Lower lobe of right lung (tissue), 2 donors: ENCODE results near the gene ZNRF1. TPM values are rescaled to one million over a fixed set of nuclear protein-coding genes. Genes with fewer than 3 reads are reported as not detected.

Source experiments
- ATAC-seq, 2 donors: fragments of 200-7000 bp; cut with Tn5 transposase; one replicate each; pipeline ENCODE4 v1.9.1; 2020 to 2022; ENCODE audit warnings: mild to moderate bottlenecking in 2 of 2, moderate library complexity in 2 of 2
- DNase-seq: peaks from one replicate; pipeline ENCODE4 v3.0.0-alpha.2; 2020
- H3K27ac ChIP-seq: fragments of 200-600 bp; one replicate; pipeline ENCODE4 v1.8.0; 2022
- H3K27me3 ChIP-seq: fragments of 200-600 bp; one replicate; pipeline ENCODE4 v1.8.0; 2022; ENCODE audit warnings: low read depth
- H3K36me3 ChIP-seq: fragments of 200-600 bp; one replicate; pipeline ENCODE4 v1.8.0; 2022; ENCODE audit warnings: mild to moderate bottlenecking
- H3K4me1 ChIP-seq: fragments of 200-600 bp; one replicate; pipeline ENCODE4 v1.8.0; 2022
- H3K4me3 ChIP-seq: fragments of 200-600 bp; one replicate; pipeline ENCODE4 v1.8.0; 2022; ENCODE audit warnings: mild to moderate bottlenecking
- H3K9me3 ChIP-seq: fragments of 200-600 bp; one replicate; pipeline ENCODE4 v1.8.0; 2022
- intact Hi-C: fragments of 100-400 bp; cut with DNase I; formaldehyde crosslinking; loops from one replicate; pipeline ENCODE4 v1.11.0; 2022
- total RNA-seq: library from RNA; stranded (reverse); fragmentation: NEBNext Ultra II Directional; extraction: Animal tissue kit (Norgen Biotek cat#: 25700); gene quantifications from one replicate; pipeline ENCODE4 v1.2.1, GENCODE V29; 2021
- TF ChIP-seq, protein P1 (sequence below): fragments of 200-600 bp; IDR thresholded peaks from one replicate; pipeline ENCODE4 v1.8.0; 2022; ENCODE audit warnings: antibody characterized with exemption, mild to moderate bottlenecking
- donor health status: DM: no; HTN: yes; CAD: no; lungs with severe emphysema.

Gene ZNRF1
- total RNA-seq, 1 donor from 2014 or later, result 23.5 TPM

DNA sequence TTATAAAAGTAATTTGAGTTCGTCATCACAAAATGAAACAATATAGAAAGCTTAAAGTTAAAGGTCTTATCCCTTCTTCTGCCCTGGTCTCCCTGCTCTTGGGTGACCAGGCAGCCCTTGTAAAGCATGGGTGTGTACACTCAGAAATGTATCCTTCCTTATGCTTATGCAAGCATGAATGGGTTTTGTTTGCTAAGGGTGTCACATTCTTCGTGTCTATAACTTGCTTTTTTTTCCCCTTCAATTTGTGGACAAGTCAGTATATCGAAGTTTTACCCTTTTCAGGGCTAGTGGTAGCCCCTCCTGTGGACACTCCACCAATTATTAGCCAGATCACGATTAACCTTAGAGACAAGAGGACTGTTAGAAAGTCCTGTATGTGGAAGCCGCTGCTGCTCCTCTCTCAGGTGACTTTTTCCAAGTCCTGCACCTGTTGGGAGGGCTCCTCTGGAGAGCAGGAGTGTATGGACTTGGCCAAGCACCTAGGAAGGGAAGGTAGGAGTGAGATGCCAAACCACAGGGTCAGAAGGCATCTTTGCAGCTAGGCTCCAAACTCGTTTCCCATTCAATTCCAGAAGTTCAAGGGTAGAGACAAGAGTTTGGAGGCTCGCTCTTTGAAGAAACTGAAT, 66.8 kb downstream of the ZNRF1 start:
- Histone ChIP-seq H3K27ac (peak overlapping the region; percentile 87), H3K4me3 (no peak overlapping the region), H3K9me3 (no peaks in the 10 kb centered on the region), H3K36me3 (no peaks in the 10 kb centered on the region), H3K4me1 (peaks cover 60% of the 10 kb centered on the region), H3K27me3 (no peaks in the 10 kb centered on the region)
- DNase-seq (no peak), ATAC-seq (peak; percentile 82 to 85)
- TF ChIP-seq, protein P1, sequence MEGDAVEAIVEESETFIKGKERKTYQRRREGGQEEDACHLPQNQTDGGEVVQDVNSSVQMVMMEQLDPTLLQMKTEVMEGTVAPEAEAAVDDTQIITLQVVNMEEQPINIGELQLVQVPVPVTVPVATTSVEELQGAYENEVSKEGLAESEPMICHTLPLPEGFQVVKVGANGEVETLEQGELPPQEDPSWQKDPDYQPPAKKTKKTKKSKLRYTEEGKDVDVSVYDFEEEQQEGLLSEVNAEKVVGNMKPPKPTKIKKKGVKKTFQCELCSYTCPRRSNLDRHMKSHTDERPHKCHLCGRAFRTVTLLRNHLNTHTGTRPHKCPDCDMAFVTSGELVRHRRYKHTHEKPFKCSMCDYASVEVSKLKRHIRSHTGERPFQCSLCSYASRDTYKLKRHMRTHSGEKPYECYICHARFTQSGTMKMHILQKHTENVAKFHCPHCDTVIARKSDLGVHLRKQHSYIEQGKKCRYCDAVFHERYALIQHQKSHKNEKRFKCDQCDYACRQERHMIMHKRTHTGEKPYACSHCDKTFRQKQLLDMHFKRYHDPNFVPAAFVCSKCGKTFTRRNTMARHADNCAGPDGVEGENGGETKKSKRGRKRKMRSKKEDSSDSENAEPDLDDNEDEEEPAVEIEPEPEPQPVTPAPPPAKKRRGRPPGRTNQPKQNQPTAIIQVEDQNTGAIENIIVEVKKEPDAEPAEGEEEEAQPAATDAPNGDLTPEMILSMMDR, result no peak
- intact Hi-C loops, result no loop called here

DNA sequence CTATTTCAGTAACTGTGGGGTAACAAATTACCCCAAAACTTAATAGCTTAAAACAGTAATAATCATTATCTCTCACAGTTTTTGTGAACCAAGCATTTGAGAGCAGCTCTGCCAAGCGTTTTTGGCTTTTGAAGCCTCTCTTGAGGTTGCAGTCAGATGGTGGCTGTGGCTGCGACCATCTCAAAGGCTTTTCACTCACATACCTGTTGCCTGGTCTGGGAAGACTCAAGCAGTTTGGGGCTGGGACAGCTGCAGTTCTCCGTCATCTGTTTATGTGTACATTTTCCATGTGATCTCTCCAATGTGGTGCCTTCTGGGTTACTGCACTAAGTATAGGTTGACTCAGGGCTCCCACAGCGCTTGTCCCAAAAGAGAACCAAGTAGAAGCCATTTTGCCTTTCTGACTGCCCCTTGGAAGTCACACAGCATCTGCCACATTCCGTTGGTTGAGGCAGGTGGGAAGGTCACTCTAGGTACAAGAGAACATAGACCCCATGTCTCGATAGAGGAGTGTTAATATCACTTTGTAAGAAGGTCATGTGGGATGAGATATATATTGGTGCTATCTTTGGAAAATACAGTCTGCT, 68.1 kb downstream of the ZNRF1 start:
- ATAC-seq (no peak), DNase-seq (no peak)
- Histone ChIP-seq H3K27ac (no peak overlapping the region), H3K9me3 (no peaks in the 10 kb centered on the region), H3K36me3 (no peaks in the 10 kb centered on the region), H3K4me3 (no peak overlapping the region), H3K27me3 (no peaks in the 10 kb centered on the region), H3K4me1 (peaks cover 48% of the 10 kb centered on the region)
- intact Hi-C loops, result no loop called here
- TF ChIP-seq, protein P1, result no peak

DNA sequence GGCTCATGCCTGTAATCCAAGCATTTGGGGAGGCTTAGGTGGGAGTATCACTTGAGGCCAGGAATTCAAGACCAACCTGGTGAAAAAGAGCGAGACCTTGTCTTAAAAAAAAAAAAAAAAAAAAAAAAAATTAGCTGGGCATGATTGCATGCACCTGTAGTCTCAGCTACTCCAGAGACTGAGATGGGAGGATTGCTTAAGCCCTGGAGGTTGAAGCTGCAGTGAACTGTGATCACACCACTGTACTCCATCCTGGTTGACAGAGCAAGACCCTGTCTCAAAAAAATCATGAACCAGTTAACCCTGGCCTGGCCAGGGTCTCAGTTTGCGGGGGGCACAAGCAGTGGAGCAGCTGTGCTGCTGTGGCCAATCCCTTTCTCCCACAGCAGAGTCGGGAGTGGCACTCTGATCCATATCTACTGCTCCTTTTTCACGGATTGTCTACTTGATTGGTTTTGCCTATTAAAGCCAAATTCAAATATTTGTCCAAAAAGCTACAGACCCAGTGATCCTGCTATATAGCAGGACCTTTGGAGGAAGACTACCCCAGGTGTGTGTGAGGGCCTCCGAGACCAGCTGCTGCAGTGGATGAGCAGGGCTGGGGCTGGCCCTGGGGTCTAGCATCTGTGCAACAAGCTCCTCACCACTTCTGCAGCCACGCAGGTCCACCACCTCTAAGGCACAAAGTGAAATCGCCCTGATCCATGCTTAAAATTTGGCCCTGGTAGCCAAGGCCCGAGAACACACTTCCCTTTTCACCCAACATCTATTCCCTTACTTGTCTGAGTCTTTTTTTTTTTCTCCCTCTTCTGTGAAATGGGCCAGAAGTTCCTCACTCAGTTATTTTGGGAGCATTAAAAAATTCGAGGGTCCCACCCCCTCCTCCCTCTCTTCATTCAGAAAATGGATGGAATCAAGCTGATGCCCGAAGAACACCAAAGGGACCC, 69.5 kb downstream of the ZNRF1 start:
- ATAC-seq, result no peak
- no peaks in the 10 kb centered on the region for H3K27me3 ChIP-seq
- intact Hi-C loops, result no loop called here
- H3K27ac ChIP-seq, result no peak overlapping the region
- no peaks in the 10 kb centered on the region for H3K9me3 ChIP-seq
- no peak for DNase-seq
- H3K36me3 ChIP-seq, result no peaks in the 10 kb centered on the region
- peaks cover 34% of the 10 kb centered on the region for H3K4me1 ChIP-seq
- no peak overlapping the region for H3K4me3 ChIP-seq
- TF ChIP-seq, protein P1, result no peak

DNA sequence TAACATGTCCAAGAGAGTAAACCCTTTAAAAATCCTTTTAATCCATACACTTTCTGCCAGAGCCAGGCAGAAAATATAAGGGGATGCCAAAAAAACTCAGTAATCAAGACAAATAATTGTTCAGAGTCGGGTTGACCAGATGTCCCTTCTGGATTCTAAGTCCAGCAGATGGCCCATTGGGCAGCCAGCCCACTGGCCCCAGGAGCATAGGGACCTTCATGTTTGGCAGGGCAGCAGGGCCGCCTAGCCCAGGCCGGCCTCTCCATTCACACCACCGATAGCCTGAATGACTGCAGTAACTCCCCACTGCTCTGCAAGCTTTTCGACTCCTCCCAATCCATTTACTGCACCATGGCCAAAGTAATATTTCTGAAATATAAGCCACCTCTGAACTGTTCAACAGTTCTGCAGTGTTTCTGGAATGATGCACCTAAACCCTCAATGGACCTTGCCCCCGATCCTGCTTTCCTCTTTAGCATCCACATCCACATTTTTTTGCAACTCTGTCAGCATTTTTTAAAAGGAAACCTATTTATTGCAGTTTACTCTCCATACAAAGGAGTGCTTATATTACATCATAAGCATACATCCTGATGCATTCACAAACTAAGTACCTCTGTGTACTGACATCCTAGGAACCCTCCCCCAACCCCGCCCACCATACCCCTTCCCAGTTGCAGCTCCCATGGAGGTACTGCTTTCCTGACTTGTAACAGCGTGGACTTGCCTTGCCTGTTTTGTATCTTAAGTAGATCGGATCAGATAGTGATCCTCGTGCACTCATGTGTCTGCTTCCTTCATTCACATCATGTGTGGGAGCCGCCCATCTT, 71.4 kb downstream of the ZNRF1 start:
- no peak overlapping the region for H3K4me3 ChIP-seq
- intact Hi-C loops, result no loop called here
- DNase-seq (no peak), ATAC-seq (no peak)
- TF ChIP-seq, protein P1, result no peak
- no peaks in the 10 kb centered on the region for H3K36me3 ChIP-seq
- H3K9me3 ChIP-seq, result no peaks in the 10 kb centered on the region
- H3K27ac ChIP-seq, result no peak overlapping the region
- no peaks in the 10 kb centered on the region for H3K27me3 ChIP-seq
- H3K4me1 ChIP-seq, result peaks cover 30% of the 10 kb centered on the region

DNA sequence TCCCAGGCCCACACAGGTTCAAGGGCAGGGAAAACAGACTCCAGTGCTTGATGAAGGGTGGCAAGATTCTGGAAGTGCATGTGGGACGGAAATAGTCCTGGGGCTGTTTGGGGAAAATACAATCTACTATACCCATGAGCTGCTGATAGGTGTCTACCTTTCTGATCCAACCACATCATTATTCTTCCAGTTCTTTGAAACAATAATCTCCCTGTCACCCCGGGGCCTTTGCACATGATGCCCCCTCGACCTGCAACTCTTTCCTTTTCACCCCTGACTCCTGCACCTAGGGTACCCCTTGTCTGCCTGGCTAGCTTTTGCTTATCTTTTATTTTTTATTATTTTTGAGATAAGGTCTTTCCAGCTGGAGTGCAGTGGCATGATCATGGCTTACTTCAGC, 72.8 kb downstream of the ZNRF1 start:
- ATAC-seq, result no peak
- DNase-seq, result no peak
- intact Hi-C loops, result no loop called here
- Histone ChIP-seq H3K9me3 (no peaks in the 10 kb centered on the region), H3K27ac (no peak overlapping the region), H3K4me3 (no peak overlapping the region), H3K4me1 (peaks cover 29% of the 10 kb centered on the region), H3K36me3 (no peaks in the 10 kb centered on the region), H3K27me3 (no peaks in the 10 kb centered on the region)
- TF ChIP-seq, protein P1, result no peak
